DOHH2 (cell line): ENCODE results near the gene ANO9.
A peak's percentile ranks its signal among the peaks of the same experiment; 100 is the strongest.

ENCODE experiments used
- EZH2phosphoT487 ChIP-seq: fragments of 200-600 bp; sonication (generic); IDR thresholded peaks from 2 replicates; pipeline ENCODE4 v1.6.1; 2017; ENCODE audit warnings: borderline replicate concordance, mild to moderate bottlenecking, antibody characterized with exemption, low read length, moderate library complexity, mixed read lengths
- TF ChIP-seq, protein P1 (sequence below): fragments of 200-600 bp; sonication (generic); IDR thresholded peaks from one replicate; pipeline ENCODE4 v1.5.1; 2014; ENCODE audit warnings: antibody characterized with exemption, mild to moderate bottlenecking, low read depth, low read length; ENCODE audit not compliant: poor library complexity, severe bottlenecking

GRCh38 chr11:450809-451451, 9.1 kb upstream of the ANO9 start:
- TF ChIP-seq, protein P1, sequence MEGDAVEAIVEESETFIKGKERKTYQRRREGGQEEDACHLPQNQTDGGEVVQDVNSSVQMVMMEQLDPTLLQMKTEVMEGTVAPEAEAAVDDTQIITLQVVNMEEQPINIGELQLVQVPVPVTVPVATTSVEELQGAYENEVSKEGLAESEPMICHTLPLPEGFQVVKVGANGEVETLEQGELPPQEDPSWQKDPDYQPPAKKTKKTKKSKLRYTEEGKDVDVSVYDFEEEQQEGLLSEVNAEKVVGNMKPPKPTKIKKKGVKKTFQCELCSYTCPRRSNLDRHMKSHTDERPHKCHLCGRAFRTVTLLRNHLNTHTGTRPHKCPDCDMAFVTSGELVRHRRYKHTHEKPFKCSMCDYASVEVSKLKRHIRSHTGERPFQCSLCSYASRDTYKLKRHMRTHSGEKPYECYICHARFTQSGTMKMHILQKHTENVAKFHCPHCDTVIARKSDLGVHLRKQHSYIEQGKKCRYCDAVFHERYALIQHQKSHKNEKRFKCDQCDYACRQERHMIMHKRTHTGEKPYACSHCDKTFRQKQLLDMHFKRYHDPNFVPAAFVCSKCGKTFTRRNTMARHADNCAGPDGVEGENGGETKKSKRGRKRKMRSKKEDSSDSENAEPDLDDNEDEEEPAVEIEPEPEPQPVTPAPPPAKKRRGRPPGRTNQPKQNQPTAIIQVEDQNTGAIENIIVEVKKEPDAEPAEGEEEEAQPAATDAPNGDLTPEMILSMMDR: peak; percentile 64
- TF ChIP-seq EZH2phosphoT487: no peak
